ENCODE measurements around the gene FGD1. TPM values are rescaled to one million over a fixed set of nuclear protein-coding genes. Genes with fewer than 3 reads are reported as not detected.

FGD1 gene
- total RNA-seq, 1 experiment from 2014 or later = 19.2 TPM

GRCh38 chrX:54446084-54446483 is 50.0 kb downstream of the FGD1 start:
- H3K9me3 ChIP-seq (ENCODE audit: control insufficient read depth, low read depth, low read length) = peaks cover 21% of the 10 kb centered on the region
- Mint-ChIP-seq H3K4me1 (peaks cover 12 to 16% of the 10 kb centered on the region in 2 experiments), H3K4me3 (no peak overlapping the region), H3K27ac (no peak overlapping the region), H3K36me3 (ENCODE audit: insufficient read depth in 1 of 3, low read depth in 3 of 3) (peaks cover 45 to 76% (median 62%) of the 10 kb centered on the region in 3 experiments), H3K27me3 (ENCODE audit: low read depth) (peaks cover 3% of the 10 kb centered on the region; the same call in 1 of the 2 replicates), H3K9me3 (peaks cover 71 to 83% of the 10 kb centered on the region in 2 experiments)
- H4K20me1 ChIP-seq (ENCODE audit: control insufficient read depth, insufficient read depth, insufficient read length) = no peaks in the 10 kb centered on the region
- H3K23ac ChIP-seq (ENCODE audit: insufficient read length, low read depth, low read length) = no peak overlapping the region
- no peak overlapping the region for H2AK5ac ChIP-seq (ENCODE audit: insufficient read length, low read length)
- no peak overlapping the region for H3K18ac ChIP-seq (ENCODE audit: insufficient read length, low read depth, low read length)
- H2BK5ac ChIP-seq (ENCODE audit: insufficient read length, low read length) = no peak overlapping the region
- no peak overlapping the region for H3K4ac ChIP-seq (ENCODE audit: low read depth, low read length)
- no peaks in the 10 kb centered on the region for H3K4me1 ChIP-seq (ENCODE audit: insufficient read depth, low read length)
- no peaks in the 10 kb centered on the region for H3K79me1 ChIP-seq (ENCODE audit: insufficient read depth, low read depth, low read length, poor library complexity, severe bottlenecking)
- peak; percentile 82 for DNase-seq
- no peak overlapping the region for H3K14ac ChIP-seq (ENCODE audit: insufficient read depth, low read length)
- no peaks in the 10 kb centered on the region for H3K23me2 ChIP-seq (ENCODE audit: insufficient read length, low read depth, low read length, poor library complexity, severe bottlenecking)
- H2AFZ ChIP-seq (ENCODE audit: low read length) = no peak overlapping the region
- H3T11ph ChIP-seq (ENCODE audit: low read length) = no peak overlapping the region
- H3K4me2 ChIP-seq (ENCODE audit: insufficient read depth, insufficient read length, low read length) = no peak overlapping the region
- no peak overlapping the region for H2BK120ac ChIP-seq (ENCODE audit: low read depth, low read length, poor library complexity, severe bottlenecking)
- H2BK12ac ChIP-seq (ENCODE audit: insufficient read length, low read depth, low read length) = no peak overlapping the region
- H3K9ac ChIP-seq (ENCODE audit: extremely low read depth, insufficient read length, low read length) = no peak overlapping the region
- no CpG with 5 or more reads among the region's 17 CpGs for WGBS (ENCODE audit: extremely low coverage, insufficient read length, low lambda C conversion rate)
- no peak overlapping the region for H4K5ac ChIP-seq (ENCODE audit: insufficient read length, low read depth, low read length)
- no peak for TF ChIP-seq CTCF (conservative IDR thresholded peaks at IDR 0.05)
- no peaks in the 10 kb centered on the region for H3K27me3 ChIP-seq (ENCODE audit: insufficient read depth, low read length)
- no peak overlapping the region for H2BK20ac ChIP-seq (ENCODE audit: low read depth, low read length, poor library complexity, severe bottlenecking)
- peaks cover 5% of the 10 kb centered on the region; the same call in 1 of the 2 replicates for H3K79me2 ChIP-seq (ENCODE audit: insufficient read depth, low read length)
- H4K91ac ChIP-seq (ENCODE audit: insufficient read length, low read depth, low read length) = no peak overlapping the region
- no peak overlapping the region for H4K8ac ChIP-seq (replicated peaks; ENCODE audit: insufficient read length, low read depth, low read length)
- no peak overlapping the region for H3K27ac ChIP-seq (ENCODE audit: insufficient read length, low read depth, low read length)
- H3K56ac ChIP-seq (ENCODE audit: insufficient read length, low read depth, low read length) = no peak overlapping the region
- no peak overlapping the region for H2BK15ac ChIP-seq (ENCODE audit: low read depth, low read length)
